GM11168 (cell line): Measurements from ENCODE around the gene FGD5.
"Not testable (repeated sequence)": the region's sequence is repeated elsewhere in the genome, so short reads cannot be mapped to it uniquely, and the experiment has no call there.

Source experiments
- in situ Hi-C: fragments of 300-500 bp; cut with MboI; formaldehyde crosslinking; loops from one replicate; pipeline ENCODE4 v1.12.0; 2022; ENCODE audit warnings: low sequenced_read_pairs; ENCODE audit not compliant: unreplicated experiment

Gene FGD5

GRCh38 chr3:14804835-14805780, 13.7 kb upstream of the FGD5 start:
- in situ Hi-C loops, result no loop called here

- in situ Hi-C loops, result no loop called here
Measured at GRCh38 chr3:14805961-14806537, 12.7 kb upstream of the FGD5 start.

- in situ Hi-C loops, result no loop called here
Measured at GRCh38 chr3:14806641-14807263, 12.0 kb upstream of the FGD5 start.

- in situ Hi-C loops, result no loop called here
Measured at GRCh38 chr3:14808025-14808424, 10.7 kb upstream of the FGD5 start.

- in situ Hi-C loops, result no loop called here
Measured at GRCh38 chr3:14808502-14809266, 10.1 kb upstream of the FGD5 start.

- in situ Hi-C loops, result not testable (repeated sequence)
Measured at GRCh38 chr3:14809611-14810010, 9.2 kb upstream of the FGD5 start.

GRCh38 chr3:14810070-14810791, 8.5 kb upstream of the FGD5 start:
- in situ Hi-C loops, result no loop called here

- in situ Hi-C loops, result no loop called here
Measured at GRCh38 chr3:14810801-14811661, 7.7 kb upstream of the FGD5 start.

GRCh38 chr3:14811684-14812083, 7.1 kb upstream of the FGD5 start:
- in situ Hi-C loops, result no loop called here

GRCh38 chr3:14812196-14812790, 6.5 kb upstream of the FGD5 start:
- in situ Hi-C loops, result no loop called here

- in situ Hi-C loops, result no loop called here
Measured at GRCh38 chr3:14814411-14814871, 4.3 kb upstream of the FGD5 start.

GRCh38 chr3:14816359-14816758, 2.4 kb upstream of the FGD5 start:
- in situ Hi-C loops, result no loop called here

GRCh38 chr3:14819671-14820070, 909 bp downstream of the FGD5 start:
- in situ Hi-C loops, result no loop called here

- in situ Hi-C loops, result no loop called here
Measured at GRCh38 chr3:14820156-14820555, 1.4 kb downstream of the FGD5 start.

GRCh38 chr3:14821151-14821550, 2.4 kb downstream of the FGD5 start:
- in situ Hi-C loops, result no loop called here

GRCh38 chr3:14822134-14822533, 3.4 kb downstream of the FGD5 start:
- in situ Hi-C loops, result no loop called here

GRCh38 chr3:14822670-14823390, 4.1 kb downstream of the FGD5 start:
- in situ Hi-C loops, result no loop called here

- in situ Hi-C loops, result no loop called here
Measured at GRCh38 chr3:14823393-14823792, 4.6 kb downstream of the FGD5 start.
